ENCODE data around the gene CHMP2A.

DNA sequence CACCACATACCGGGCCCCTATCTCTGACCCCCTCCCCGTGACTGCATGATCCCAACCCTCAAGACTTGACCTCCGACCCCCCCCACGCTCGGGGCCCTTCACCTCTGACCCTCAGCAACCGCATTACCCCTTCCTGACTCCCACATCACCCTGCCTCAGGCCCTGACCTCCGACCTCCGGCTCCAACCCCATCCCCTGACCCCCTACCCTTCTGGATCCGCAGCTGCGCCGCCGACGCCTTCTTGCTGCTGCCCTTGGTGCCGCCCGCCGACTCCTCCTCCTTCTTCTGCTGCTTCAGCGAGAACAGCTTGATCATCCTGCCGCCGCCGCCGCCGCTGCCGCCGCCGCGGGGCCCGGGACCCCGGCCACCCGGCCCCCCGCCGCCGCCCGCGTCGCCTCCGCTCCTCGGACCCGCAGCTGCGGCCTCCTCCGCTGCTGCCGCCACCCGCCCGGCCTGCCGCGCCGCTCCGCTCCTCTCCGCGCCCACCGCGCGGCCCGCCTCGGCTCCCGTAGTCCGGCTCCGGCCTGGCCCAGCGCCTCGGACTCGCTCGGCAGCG lies 3.2 kb upstream of the CHMP2A start, which contains the start of gene UBE2M:
- TF ChIP-seq MYNN (CRISPR knock-in tag; IDR thresholded peaks at IDR 0.05; ENCODE audit: low read depth): no peak
- TF ChIP-seq, protein P1, sequence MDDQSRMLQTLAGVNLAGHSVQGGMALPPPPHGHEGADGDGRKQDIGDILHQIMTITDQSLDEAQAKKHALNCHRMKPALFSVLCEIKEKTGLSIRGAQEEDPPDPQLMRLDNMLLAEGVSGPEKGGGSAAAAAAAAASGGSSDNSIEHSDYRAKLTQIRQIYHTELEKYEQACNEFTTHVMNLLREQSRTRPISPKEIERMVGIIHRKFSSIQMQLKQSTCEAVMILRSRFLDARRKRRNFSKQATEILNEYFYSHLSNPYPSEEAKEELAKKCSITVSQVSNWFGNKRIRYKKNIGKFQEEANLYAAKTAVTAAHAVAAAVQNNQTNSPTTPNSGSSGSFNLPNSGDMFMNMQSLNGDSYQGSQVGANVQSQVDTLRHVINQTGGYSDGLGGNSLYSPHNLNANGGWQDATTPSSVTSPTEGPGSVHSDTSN (CRISPR knock-in tag; IDR thresholded peaks at IDR 0.05; ENCODE audit: borderline replicate concordance): no peak
